ENCODE results near the gene C4orf51. TPM values are rescaled to one million over a fixed set of nuclear protein-coding genes. Genes with fewer than 3 reads are reported as not detected.
A peak's percentile ranks its signal among the peaks of the same experiment; 100 is the strongest.

The C4orf51 gene
- total and polyA plus RNA-seq, 4 donors: not detected

GRCh38 chr4:145732895-145733880 lies 53.2 kb downstream of the C4orf51 start:
- H3K9me3 ChIP-seq (ENCODE audit: control insufficient read depth in 4 of 4, low read length in 3 of 4): no peaks in the 10 kb centered on the region
- 11% methylated on average over 81 of the region's 81 CpGs for whole genome bisulfite sequencing
- no peaks in the 10 kb centered on the region for H3K27me3 ChIP-seq (ENCODE audit: control insufficient read depth in 4 of 4, insufficient read depth in 4 of 4, low read length in 3 of 4)
- DNase-seq (ENCODE audit: low spot score): peak; percentile 91
- H3K4me1 ChIP-seq (ENCODE audit: control insufficient read depth in 4 of 4, insufficient read depth in 4 of 4, low read length in 3 of 4): peaks cover 9 to 38% (median 31%) of the 10 kb centered on the region in 4 donors
- H3K9ac ChIP-seq (ENCODE audit: low read depth in 1 of 2, low read length in 2 of 2): no peak overlapping the region
- H3K27ac ChIP-seq (ENCODE audit: low read depth in 1 of 2, low read length in 2 of 2): peak overlapping the region; percentile 85 to 90
- peak overlapping the region in 2 of 3 donors; percentile 61 to 68 for H3K4me3 ChIP-seq (ENCODE audit: low read depth in 1 of 3, low read length in 3 of 3)
- TF ChIP-seq HNF4A (conservative IDR thresholded peaks at IDR 0.05): peak in 1 of 2 donors; percentile 17
- no peak for TF ChIP-seq YY1 (IDR thresholded peaks at IDR 0.05)
- TF ChIP-seq REST (IDR thresholded peaks at IDR 0.05): peak; percentile 17
- peak; percentile 11 for TF ChIP-seq SP1 (IDR thresholded peaks at IDR 0.05)
- peak in 1 of 2 donors; percentile 38 for TF ChIP-seq RAD21 (IDR thresholded peaks at IDR 0.05)
- TF ChIP-seq ZBTB33 (IDR thresholded peaks at IDR 0.05): no peak
- TF ChIP-seq NR2F2 (IDR thresholded peaks at IDR 0.05): no peak
- TF ChIP-seq JUND (IDR thresholded peaks at IDR 0.05): no peak
- peak; percentile 80 to 85 for TF ChIP-seq EGR1 (IDR thresholded peaks at IDR 0.05; ENCODE audit: low read depth in 2 of 2)
- no peaks in the 10 kb centered on the region for H3K36me3 ChIP-seq (ENCODE audit: control insufficient read depth in 4 of 4, insufficient read depth in 3 of 4, low read depth in 1 of 4, low read length in 3 of 4)

GRCh38 chr4:145734031-145734430 lies 54.1 kb downstream of the C4orf51 start:
- peaks cover 9 to 38% (median 31%) of the 10 kb centered on the region in 4 donors for H3K4me1 ChIP-seq (ENCODE audit: control insufficient read depth in 4 of 4, insufficient read depth in 4 of 4, low read length in 3 of 4)
- H3K9ac ChIP-seq (ENCODE audit: low read depth in 1 of 2, low read length in 2 of 2): no peak overlapping the region

More at GRCh38 chr4:145734031-145734430, 54.1 kb downstream of the C4orf51 start:
- no peak overlapping the region for H3K4me3 ChIP-seq (ENCODE audit: low read depth in 1 of 3, low read length in 3 of 3)
- no peak for DNase-seq (ENCODE audit: low spot score)
- H3K27me3 ChIP-seq (ENCODE audit: control insufficient read depth in 4 of 4, insufficient read depth in 4 of 4, low read length in 3 of 4): no peaks in the 10 kb centered on the region
- H3K27ac ChIP-seq (ENCODE audit: low read depth in 1 of 2, low read length in 2 of 2): no peak overlapping the region
- no peaks in the 10 kb centered on the region for H3K36me3 ChIP-seq (ENCODE audit: control insufficient read depth in 4 of 4, insufficient read depth in 3 of 4, low read depth in 1 of 4, low read length in 3 of 4)
- 71% methylated on average over 7 of the region's 7 CpGs for WGBS
- no peaks in the 10 kb centered on the region for H3K9me3 ChIP-seq (ENCODE audit: control insufficient read depth in 4 of 4, low read length in 3 of 4)
- no peak for TF ChIP-seq GABPA (IDR thresholded peaks at IDR 0.05 in 1 of 2, conservative IDR thresholded peaks at IDR 0.05 in 1 of 2)
- TF ChIP-seq ATF3 (IDR thresholded peaks at IDR 0.05): no peak
- TF ChIP-seq REST (IDR thresholded peaks at IDR 0.05): no peak
- no peak for TF ChIP-seq HNF4A (conservative IDR thresholded peaks at IDR 0.05)
- TF ChIP-seq SP1 (IDR thresholded peaks at IDR 0.05): no peak
- no peak for TF ChIP-seq EGR1 (IDR thresholded peaks at IDR 0.05; ENCODE audit: low read depth in 2 of 2)
- no peak for TF ChIP-seq YY1 (IDR thresholded peaks at IDR 0.05)
- TF ChIP-seq CTCF (IDR thresholded peaks at IDR 0.05; ENCODE audit: low read depth, low read length, missing input control): no peak
- no peak for TF ChIP-seq HNF4G (IDR thresholded peaks at IDR 0.05)
- no peak for TF ChIP-seq NR2F2 (IDR thresholded peaks at IDR 0.05)
- TF ChIP-seq RAD21 (IDR thresholded peaks at IDR 0.05): no peak
- no peak for TF ChIP-seq MAX (IDR thresholded peaks at IDR 0.05)
- TF ChIP-seq FOXA2 (IDR thresholded peaks at IDR 0.05): no peak

All from liver (tissue), 9 donors.